AML-193 (cell line): ENCODE results near the gene PCDHB16.
A peak's percentile ranks its signal among the peaks of the same experiment; 100 is the strongest.
"Not testable (repeated sequence)": the region's sequence is repeated elsewhere in the genome, so short reads cannot be mapped to it uniquely, and the experiment has no call there.

Source experiments
- DNase-seq, 2 experiments: peaks; one replicate each; lab custom pipeline; 2025; lab: John Stamatoyannopoulos, UW

Gene PCDHB16

GRCh38 chr5:141182248-141182647, at the start of gene PCDHB16:
Gene PCDHB16, plus strand, starts transcription at chr5:141182387. Its CDS starts 173 bp downstream, at chr5:141182560.
- no peak for DNase-seq

DNA sequence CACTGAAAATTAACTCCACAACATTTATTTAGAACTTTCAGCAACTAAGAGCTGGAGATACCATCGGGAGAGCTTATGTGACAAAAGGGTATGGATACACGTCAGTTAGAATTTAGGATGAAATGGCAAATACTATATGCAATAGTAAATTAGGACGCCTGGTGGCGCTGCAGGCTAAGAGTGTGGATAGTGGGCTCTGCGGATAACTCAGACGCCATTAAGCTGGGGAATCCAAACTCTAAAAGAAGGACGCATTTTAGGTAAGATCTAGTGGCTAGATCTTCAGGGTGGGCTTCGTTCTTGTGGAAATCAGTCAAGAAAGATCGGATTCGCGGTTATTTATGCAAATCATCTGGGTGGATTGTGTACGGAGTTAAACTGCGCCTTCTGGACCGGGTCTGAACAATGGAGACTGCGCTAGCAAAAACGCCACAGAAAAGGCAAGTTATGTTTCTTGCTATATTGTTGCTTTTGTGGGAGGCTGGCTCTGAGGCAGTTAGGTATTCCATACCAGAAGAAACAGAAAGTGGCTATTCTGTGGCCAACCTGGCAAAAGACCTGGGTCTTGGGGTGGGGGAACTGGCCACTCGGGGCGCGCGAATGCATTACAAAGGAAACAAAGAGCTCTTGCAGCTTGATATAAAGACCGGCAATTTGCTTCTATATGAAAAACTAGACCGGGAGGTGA, 47.0 kb upstream of the PCDHB16 start, which contains the start of gene PCDHB5:
Gene PCDHB5, plus strand, starts transcription at position 177 of the 688 bp plus-strand sequence. Its CDS starts 229 bp downstream, at position 406.
- no peak for DNase-seq

DNA sequence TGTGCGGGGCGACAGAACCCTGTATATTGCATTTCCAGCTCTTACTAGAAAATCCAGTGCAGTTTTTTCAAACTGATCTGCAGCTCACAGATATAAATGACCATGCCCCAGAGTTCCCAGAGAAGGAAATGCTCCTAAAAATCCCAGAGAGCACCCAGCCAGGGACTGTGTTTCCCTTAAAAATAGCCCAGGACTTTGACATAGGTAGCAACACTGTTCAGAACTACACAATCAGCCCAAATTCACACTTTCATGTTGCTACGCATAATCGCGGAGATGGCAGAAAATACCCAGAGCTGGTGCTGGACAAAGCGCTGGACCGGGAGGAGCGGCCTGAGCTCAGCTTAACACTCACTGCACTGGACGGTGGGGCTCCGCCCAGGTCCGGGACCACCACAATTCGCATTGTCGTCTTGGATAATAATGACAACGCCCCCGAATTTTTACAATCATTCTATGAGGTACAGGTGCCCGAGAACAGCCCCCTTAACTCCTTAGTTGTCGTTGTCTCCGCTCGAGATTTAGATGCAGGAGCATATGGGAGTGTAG, 46.4 kb upstream of the PCDHB16 start:
- no peak for DNase-seq

DNA sequence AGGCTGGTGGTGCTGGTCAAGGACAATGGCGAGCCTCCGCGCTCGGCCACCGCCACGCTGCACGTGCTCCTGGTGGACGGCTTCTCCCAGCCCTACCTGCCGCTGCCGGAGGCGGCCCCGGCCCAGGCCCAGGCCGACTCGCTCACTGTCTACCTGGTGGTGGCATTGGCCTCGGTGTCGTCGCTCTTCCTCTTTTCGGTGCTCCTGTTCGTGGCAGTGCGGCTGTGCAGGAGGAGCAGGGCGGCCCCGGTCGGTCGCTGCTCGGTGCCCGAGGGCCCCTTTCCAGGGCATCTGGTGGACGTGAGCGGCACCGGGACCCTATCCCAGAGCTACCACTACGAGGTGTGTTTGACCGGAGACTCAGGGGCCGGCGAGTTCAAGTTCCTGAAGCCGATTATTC, 44.8 kb upstream of the PCDHB16 start:
- DNase-seq: not testable (repeated sequence)

DNA sequence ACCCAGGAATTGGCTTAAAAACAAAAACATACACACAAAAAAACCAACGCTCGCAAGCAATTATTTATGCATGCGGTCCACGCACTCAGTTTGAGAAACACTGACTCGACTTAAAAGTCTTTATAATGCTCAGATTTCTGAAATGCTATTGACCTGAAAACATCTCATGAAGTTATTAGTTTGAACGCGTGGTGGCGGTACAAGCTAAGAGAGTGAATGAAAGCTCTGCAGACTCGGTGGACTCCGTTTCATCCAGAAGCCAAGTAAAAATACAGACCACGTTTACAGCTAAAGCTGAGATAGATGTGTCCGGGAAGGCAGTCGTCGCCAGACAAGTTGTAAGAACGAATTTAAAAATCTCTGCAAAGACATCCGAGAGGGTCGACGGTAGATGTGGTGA, 32.4 kb upstream of the PCDHB16 start, which contains the start of gene PCDHB6:
Gene PCDHB6, plus strand, starts transcription at position 246 of the 400 bp plus-strand sequence. CDS start 201 bp downstream, outside the sequence.
- no peak for DNase-seq

DNA sequence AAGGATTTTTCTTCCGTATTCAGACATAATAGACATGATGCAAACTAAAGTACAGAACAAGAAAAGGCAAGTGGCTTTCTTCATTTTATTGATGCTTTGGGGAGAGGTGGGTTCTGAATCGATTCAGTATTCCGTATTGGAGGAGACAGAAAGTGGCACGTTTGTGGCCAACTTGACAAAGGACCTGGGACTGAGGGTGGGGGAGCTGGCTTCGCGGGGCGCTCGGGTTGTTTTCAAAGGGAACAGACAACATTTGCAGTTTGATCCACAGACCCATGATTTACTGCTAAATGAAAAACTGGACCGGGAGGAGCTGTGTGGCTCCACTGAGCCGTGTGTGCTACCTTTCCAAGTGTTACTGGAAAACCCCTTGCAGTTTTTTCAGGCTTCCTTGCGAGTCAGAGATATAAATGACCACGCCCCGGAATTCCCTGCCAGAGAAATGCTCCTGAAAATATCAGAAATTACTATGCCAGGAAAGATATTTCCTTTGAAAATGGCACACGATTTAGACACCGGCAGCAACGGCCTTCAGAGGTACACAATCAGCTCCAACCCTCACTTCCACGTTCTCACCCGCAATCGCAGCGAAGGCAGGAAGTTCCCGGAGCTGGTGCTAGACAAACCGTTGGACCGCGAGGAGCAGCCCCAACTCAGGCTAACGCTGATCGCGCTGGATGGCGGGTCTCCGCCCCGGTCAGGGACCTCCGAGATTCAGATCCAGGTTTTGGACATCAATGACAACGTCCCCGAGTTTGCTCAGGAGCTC, 31.8 kb upstream of the PCDHB16 start:
- no peak for DNase-seq

DNA sequence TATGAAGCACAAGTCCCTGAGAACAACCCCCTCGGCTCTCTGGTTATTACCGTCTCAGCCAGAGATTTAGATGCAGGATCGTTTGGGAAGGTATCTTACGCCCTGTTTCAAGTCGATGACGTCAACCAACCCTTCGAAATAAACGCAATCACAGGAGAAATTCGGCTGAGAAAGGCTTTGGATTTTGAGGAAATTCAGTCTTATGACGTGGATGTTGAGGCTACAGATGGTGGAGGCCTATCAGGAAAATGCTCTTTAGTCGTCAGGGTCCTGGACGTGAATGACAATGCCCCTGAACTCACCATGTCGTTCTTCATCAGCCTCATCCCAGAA, 31.2 kb upstream of the PCDHB16 start:
- DNase-seq: no peak

DNA sequence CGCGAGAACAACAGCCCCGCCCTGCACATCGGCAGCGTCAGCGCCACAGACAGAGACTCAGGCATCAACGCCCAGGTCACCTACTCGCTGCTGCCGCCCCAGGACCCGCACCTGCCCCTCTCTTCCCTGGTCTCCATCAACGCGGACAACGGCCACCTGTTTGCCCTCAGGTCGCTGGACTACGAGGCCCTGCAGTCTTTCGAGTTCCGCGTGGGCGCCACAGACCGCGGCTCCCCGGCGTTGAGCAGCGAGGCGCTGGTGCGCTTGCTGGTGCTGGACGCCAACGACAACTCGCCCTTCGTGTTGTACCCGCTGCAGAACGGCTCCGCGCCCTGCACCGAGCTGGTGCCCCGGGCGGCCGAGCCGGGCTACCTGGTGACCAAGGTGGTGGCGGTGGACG, 30.6 kb upstream of the PCDHB16 start:
- DNase-seq: not testable (repeated sequence)

DNA sequence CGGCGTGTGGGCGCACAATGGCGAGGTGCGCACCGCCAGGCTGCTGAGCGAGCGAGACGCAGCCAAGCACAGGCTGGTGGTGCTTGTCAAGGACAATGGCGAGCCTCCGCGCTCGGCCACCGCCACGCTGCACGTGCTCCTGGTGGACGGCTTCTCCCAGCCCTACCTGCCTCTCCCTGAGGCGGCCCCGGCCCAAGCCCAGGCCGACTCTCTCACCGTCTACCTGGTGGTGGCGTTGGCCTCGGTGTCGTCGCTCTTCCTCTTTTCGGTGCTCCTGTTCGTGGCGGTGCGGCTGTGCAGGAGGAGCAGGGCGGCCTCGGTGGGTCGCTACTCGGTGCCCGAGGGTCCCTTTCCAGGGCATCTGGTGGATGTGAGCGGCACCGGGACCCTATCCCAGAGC, 30.1 kb upstream of the PCDHB16 start:
- not testable (repeated sequence) for DNase-seq

DNA sequence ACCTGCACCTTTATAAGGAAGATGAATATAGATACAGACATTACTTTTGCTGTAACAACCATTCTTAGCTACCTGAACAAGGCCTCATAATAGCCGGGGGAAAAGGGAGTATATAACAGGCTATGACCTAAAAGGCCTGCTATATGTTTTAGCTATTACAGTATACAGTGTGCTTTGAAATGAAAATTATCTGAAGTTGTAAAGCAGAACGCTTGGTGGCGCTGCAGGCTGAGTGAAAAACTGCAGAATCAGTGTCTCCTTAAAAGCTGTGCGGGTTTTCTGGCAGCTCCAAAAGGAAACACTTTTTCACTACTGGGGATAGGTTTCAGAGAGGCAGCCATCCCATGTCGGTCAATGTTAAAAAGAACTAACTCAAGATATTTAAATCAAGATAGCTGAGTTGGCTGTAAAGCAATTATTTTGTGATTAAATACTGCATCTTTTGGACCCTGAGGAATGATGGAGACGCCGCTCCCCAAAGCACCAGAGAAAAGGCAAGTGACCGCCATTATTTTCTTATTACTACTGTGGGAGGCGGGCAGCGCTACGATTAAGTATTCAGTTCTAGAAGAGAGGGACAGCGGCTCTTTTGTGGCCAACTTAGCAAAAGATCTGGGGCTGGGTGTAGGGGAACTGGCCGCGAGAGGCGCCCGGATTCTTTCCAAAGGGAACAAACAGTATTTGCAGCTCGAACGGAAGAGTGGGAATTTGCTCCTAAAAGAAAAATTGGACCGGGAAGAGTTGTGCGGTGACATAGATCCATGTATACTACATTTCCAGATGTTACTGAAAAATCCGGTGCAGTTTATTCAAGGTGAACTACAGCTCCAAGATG, 26.4 kb upstream of the PCDHB16 start:
- DNase-seq: peak in 1 of 2 experiments; percentile 29

- DNase-seq: not testable (repeated sequence)
Measured at GRCh38 chr5:141157356-141157755, 24.8 kb upstream of the PCDHB16 start.

DNA sequence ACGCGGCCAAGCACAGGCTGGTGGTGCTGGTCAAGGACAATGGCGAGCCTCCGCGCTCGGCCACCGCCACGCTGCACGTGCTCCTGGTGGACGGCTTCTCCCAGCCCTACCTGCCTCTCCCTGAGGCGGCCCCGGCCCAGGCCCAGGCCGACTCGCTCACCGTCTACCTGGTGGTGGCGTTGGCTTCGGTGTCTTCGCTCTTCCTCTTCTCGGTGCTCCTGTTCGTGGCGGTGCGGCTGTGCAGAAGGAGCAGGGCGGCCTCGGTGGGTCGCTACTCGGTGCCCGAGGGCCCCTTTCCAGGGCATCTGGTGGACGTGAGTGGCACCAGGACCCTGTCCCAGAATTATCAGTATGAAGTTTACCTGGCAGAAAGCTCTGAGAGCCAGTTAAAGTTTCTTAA, 24.3 kb upstream of the PCDHB16 start:
- DNase-seq: not testable (repeated sequence)

DNA sequence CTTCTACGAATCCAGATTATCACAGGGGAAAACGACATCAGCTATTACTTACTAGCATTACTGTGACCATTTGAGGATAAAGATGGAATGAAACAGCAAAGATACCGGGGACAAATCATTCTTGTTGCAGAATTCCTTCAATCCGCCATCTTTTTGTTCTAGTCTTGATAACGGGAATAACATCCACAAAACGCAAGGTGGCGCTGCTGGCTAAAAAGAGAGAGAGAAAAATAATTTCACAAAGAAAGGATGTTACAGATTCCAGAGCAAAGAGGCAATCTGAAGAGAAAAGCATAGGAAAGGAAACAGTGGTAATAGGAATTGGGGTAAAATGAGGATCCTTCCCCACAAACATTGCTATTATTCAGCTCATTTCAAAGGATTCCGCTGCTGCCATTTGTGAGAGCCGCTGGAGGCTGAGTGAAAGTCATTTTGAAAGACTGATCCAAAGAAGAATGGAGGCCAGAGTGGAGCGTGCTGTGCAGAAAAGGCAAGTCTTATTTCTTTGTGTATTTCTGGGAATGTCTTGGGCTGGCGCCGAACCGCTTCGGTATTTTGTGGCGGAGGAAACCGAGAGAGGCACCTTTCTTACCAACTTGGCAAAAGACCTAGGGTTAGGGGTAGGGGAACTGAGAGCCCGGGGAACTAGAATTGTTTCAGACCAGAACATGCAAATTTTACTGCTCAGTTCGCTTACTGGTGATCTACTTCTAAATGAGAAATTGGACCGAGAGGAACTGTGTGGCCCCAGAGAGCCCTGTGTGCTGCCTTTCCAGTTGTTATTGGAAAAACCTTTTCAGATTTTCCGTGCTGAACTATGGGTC, 9.6 kb upstream of the PCDHB16 start, which contains the start of gene PCDHB7:
Gene PCDHB7, plus strand, starts transcription at position 264 of the 824 bp plus-strand sequence. Its CDS starts 192 bp downstream, at position 456.
- DNase-seq: peak; percentile 13 to 41

DNA sequence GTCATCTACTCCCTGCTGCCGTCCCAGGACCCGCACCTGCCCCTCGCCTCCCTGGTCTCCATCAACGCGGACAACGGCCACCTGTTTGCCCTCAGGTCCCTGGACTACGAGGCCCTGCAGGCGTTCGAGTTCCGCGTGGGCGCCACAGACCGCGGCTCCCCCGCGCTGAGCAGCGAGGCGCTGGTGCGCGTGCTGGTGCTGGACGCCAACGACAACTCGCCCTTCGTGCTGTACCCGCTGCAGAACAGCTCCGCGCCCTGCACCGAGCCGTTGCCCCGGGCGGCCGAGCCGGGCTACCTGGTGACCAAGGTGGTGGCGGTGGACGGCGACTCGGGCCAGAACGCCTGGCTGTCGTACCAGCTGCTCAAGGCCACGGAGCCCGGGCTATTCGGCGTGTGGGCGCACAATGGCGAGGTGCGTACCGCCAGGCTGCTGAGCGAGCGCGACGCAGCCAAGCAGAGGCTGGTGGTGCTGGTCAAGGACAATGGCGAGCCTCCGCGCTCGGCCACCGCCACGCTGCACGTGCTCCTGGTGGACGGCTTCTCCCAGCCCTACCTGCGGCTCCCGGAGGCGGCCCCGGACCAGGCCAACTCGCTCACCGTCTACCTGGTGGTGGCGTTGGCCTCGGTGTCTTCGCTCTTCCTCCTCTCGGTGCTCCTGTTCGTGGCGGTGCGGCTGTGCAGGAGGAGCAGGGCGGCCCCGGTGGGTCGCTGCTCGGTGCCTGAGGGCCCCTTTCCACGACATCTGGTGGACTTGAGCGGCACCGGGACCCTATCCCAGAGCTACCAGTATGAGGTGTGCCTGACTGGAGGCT, 7.7 kb upstream of the PCDHB16 start:
- DNase-seq: not testable (repeated sequence)

- DNase-seq: no peak
Measured at GRCh38 chr5:141175933-141176332, 6.3 kb upstream of the PCDHB16 start.

DNA sequence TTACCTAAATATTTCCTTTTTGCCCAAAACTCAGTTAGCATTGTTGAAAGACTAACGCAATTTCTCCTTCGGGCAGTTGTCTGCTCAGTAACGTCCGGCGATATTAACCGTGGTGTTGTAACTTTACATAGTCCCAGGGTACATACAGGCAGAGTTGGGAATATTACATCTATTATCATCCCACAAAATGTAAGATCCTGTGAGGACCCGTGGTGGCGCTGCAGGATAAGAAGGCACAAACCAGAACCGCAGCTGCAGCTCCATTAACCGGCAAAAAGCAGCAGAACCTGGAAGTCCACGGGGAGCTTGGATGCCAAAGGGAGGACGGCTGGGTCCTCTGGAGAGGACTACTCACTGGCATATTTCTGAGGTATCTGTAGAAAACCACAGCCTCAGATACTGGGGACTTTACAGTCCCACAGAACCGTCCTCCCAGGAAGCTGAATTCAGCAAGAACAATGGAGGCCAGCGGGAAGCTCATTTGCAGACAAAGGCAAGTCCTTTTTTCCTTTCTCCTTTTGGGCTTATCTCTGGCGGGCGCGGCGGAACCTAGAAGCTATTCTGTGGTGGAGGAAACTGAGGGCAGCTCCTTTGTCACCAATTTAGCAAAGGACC, 4.5 kb upstream of the PCDHB16 start, which contains the start of gene PCDHB8:
Gene PCDHB8, plus strand, starts transcription at position 214 of the 615 bp plus-strand sequence. Its CDS starts 245 bp downstream, at position 459.
- not testable (repeated sequence) for DNase-seq

DNA sequence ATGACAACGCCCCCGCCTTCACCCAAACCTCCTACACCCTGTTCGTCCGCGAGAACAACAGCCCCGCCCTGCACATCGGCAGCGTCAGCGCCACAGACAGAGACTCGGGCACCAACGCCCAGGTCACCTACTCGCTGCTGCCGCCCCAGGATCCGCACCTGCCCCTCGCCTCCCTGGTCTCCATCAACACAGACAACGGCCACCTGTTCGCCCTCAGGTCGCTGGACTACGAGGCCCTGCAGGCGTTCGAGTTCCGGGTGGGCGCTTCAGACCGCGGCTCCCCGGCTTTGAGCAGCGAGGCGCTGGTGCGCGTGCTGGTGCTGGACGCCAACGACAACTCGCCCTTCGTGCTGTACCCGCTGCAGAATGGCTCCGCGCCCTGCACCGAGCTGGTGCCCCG, 2.8 kb upstream of the PCDHB16 start:
- DNase-seq: not testable (repeated sequence)

- not testable (repeated sequence) for DNase-seq
Measured at GRCh38 chr5:141179876-141180275, 2.3 kb upstream of the PCDHB16 start.

DNA sequence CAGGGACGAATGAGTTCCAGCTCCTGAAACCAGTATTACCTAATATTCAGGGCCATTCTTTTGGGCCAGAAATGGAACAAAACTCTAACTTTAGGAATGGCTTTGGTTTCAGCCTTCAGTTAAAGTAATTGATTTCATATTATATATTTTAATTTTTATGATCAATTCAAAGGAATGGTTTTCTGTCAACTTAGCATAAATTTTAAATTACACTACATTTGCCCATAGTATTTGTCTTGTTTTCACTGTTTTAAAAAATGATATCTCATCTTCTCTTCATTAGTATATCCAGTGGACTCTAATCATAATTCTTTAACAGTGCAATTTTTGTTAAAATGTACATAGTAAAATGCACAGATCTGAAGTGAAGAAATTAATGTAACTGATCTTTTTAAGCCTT, 1.9 kb upstream of the PCDHB16 start:
- DNase-seq: no peak
